Measurements from ENCODE around the gene MYO1D.

MYO1D gene

DNA sequence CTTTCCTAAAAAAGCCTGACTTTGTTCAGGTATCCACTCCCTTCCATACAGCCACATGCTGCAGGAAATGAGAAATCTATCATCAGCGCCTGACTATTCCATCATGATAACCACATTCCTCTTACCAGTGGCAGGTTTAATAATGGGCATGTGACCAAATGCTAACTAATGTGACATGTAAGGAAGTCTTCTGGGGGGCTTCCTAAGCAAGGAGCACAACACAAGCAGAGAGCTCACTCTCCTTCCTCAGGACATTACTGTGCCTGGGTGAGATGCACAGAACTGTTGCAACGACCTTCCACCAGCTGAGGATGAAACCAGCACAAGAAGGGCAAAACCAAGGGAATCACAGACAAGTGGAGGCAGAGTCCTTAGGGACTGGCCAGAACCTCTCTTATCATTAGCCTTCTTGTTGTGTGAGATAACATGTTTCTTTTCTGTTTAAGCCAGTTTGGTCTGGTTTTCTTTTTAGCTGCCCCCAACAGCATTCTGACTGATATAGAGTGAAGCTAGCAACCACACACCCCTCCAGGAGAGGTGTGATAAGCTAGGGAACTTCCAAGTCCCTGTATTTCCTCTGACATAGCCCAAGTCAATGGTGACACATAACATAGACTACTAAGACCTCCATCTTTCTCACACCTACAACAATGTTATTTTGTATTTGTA lies 16.9 kb downstream of the MYO1D start:
- H3K4me3 ChIP-seq (ENCODE audit: low read depth, low read length), result no peak overlapping the region

- H3K4me3 ChIP-seq (ENCODE audit: low read depth, low read length), result no peak overlapping the region
These were observed 21.3 kb downstream of the MYO1D start for GRCh38 chr17:32855620-32856019.

- H3K4me3 ChIP-seq (ENCODE audit: low read depth, low read length), result no peak overlapping the region
These were observed 22.0 kb downstream of the MYO1D start for GRCh38 chr17:32854832-32855389.

DNA sequence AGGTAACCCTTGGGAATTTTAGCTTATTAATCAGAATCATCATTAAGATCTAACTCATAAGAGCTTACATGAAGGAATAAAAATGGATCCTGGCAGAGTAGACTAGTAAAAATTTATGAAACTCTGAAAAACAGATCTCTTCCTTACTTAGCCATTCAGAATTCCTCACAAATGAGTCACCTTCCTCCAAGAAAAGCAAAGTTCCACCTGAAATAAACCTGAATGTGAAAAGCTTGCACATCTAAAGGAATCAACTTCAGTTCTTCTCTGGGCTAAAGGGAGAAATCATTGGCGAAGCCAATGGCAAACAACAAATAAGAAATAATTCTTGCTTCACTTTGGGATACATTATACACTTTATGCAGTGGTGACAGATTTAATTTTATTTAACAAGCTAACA lies 22.7 kb downstream of the MYO1D start:
- no peak overlapping the region for H3K4me3 ChIP-seq (ENCODE audit: low read depth, low read length)

DNA sequence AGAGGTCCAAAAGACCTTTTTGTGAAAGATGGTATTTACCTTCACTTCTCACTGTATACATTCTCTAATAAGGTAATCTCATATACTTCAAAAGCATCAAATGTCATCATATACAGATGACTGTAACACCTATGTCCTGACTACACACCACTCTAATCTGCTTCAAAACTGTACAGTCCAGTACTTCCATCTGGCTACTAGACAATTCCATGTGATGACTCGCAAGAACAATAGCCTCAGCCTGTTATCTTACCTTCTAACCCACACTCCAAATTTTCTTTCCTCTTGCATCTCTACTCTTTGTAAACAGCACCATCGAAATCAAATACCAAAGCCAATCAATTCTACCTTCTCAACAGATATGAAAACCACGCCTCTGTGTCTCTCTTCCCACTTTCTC lies 24.1 kb downstream of the MYO1D start:
- H3K4me3 ChIP-seq (ENCODE audit: low read depth, low read length), result no peak overlapping the region

GRCh38 chr17:32849879-32850278 lies 27.0 kb downstream of the MYO1D start:
- H3K4me3 ChIP-seq (ENCODE audit: low read depth, low read length), result no peak overlapping the region

DNA sequence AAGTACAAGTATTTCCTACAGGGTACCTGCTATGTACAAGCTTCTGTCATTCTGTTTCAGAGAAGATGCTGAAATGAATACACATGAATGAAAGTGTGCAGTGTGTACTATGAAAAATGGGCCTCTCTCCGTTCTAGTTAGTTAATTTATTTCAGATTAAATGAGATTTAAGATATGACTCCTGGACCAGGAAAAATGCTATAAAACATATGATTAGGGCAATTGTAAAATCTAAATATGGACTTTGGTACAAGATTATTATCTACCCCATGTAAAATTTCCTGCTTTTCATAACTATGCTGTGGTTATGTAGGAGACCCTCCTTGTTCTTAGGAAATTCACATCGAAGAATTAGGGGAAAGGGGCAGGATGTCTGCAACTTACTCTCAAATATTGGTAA lies 28.9 kb downstream of the MYO1D start:
- H3K4me3 ChIP-seq (ENCODE audit: low read depth, low read length), result no peak overlapping the region

DNA sequence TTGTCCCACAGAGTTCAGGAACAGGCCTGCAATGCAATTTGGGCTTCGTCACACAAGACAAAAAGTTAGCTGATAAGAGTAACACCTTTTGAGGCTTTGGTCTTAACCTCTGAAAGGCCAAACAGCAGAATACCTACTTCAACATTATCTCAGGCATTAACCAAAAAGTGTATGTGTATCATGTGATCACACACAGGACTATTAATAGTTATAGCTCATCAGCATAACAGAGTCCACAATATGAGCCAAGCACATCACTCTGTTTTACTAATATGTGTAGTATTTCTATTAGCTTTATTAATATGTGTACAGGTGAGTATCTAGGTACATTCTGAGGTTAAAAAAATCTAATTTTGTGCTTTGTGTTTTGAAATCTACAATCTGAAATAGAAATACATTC lies 30.8 kb downstream of the MYO1D start:
- no peak overlapping the region for H3K4me3 ChIP-seq (ENCODE audit: low read depth, low read length)

GRCh38 chr17:32840241-32840640 lies 36.7 kb downstream of the MYO1D start:
- H3K4me3 ChIP-seq (ENCODE audit: low read depth, low read length), result no peak overlapping the region

DNA sequence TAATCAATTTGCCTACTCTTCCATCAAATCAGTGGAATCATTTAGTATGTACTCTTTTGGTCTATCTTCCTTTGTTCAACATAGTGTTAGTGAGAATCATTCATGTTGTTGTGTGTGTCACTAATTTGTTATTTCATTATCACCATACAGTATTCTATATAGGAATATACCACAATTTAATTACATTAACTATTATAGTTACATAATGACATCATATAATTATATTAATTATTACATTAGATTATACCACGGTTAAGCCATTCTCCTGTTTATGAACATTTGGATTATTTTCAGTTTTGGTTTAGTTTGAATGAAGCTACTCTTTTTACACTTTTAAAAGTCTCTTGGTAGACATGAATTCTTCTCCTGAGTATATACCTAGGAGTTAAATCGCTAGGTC lies 40.4 kb downstream of the MYO1D start:
- H3K4me3 ChIP-seq (ENCODE audit: low read depth, low read length), result no peak overlapping the region

DNA sequence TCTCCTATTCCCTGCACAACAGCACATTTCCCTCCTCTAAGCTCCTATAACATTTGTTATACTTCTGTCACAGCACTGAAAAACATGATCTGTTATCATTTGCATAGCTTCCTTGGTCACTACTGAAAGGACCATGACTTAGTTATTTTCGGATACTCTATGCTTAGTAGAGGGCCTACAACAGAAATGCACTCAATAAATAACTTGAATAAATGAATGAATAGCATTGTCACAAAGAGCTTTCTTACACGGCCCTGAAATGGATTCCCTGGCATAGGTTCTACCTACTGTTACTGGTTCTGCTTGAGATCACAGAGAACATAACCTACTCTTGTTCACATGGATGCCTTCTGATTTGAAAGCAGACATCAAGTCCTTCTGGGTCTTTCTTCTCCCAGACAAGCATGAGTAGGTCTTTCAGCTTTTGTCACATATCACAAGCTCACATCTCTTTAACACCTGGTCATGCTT lies 41.6 kb downstream of the MYO1D start:
- no peak overlapping the region for H3K4me3 ChIP-seq (ENCODE audit: low read depth, low read length)

DNA sequence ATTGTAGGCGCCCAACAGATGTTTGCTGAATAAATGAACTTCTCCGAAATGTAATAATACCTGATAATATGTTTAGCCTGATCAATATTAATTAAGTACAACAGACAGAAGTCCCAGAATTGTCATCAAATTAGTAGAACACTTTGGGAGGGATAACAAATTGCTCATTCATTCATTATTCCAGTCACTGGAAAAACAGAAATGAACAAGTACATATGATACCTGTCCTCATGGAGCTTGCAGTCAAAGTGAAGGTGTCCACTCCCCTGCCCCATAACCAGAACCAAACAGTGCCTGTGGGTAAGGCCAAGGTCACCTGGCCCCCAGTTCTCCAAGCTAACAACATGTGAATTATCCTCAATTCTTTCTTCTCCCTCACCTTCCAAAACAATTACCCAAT lies 42.8 kb downstream of the MYO1D start:
- no peak overlapping the region for H3K4me3 ChIP-seq (ENCODE audit: low read depth, low read length)

GRCh38 chr17:32833526-32833925 lies 43.4 kb downstream of the MYO1D start:
- no peak overlapping the region for H3K4me3 ChIP-seq (ENCODE audit: low read depth, low read length)

- no peak overlapping the region for H3K4me3 ChIP-seq (ENCODE audit: low read depth, low read length)
These were observed 43.8 kb downstream of the MYO1D start for GRCh38 chr17:32833076-32833475.

DNA sequence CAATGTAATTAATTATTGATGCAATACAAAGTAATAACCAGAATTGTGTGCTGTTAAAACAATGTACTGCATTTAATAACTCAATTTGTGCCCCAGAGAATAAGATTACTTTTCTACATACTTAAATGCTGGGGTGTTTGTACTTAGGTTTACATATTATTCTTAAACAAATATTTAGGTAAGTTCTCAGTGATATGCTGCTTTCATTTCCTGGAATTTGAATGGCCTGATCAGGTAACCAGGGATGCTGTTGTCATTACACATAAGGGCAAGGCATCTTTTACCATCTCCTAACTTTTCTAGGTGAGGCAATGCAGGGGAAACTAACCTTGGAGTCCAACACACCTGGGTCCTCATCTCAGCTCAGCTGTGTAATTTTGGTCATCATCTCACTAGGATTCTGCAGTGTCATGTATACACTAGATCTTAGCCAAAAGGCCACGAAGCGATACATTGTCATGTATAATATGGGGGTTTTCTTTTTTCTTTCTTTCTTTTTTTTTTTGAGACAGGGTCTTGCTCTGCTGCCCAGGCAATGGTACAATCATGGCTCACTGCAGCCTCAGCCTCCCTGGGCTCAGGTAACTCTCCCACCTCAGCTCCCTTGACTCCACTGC lies 45.2 kb downstream of the MYO1D start:
- no peak overlapping the region for H3K4me3 ChIP-seq (ENCODE audit: low read depth, low read length)

DNA sequence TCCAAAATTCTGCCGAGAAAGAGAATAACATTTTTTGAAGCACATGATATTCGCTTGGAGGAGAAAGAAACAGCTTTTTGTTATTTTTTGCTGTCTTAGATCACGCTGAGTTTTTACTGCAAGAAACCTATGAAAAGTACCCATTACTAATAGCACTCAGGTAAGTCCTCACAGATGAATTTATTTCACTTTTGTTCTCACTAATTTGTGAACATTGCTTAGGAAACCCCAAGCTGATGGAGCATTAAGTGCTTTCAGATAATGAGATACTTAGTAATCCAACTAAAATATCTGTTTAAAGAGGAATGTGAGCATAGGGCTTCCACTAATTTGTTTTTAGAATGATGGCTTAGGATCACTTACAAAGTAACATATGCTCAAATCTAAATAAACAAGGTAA lies 45.7 kb downstream of the MYO1D start:
- H3K4me3 ChIP-seq (ENCODE audit: low read depth, low read length), result no peak overlapping the region

GRCh38 chr17:32828822-32829221 lies 48.1 kb downstream of the MYO1D start:
- no peak overlapping the region for H3K4me3 ChIP-seq (ENCODE audit: low read depth, low read length)

DNA sequence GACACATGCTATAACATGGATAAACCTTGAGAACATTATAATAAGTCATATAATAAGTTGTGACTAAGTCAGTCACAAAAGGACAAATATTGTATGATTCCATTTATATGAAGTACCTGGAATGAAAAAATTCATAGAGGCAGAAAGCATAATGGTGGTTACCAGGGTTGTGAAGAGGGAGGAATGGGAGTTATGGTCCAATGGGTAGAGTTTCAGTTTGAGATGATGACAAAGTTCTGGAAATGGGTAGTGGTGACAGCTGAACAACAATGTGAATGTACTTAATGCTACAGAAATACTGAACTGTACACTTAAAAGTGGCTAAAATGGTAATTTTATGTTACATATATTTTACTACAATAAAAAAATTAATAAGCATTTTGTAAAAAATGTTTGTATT lies 49.7 kb downstream of the MYO1D start:
- H3K4me3 ChIP-seq (ENCODE audit: low read depth, low read length), result no peak overlapping the region

- H3K4me3 ChIP-seq (ENCODE audit: low read depth, low read length), result no peak overlapping the region
These were observed 50.8 kb downstream of the MYO1D start for GRCh38 chr17:32826076-32826475.

DNA sequence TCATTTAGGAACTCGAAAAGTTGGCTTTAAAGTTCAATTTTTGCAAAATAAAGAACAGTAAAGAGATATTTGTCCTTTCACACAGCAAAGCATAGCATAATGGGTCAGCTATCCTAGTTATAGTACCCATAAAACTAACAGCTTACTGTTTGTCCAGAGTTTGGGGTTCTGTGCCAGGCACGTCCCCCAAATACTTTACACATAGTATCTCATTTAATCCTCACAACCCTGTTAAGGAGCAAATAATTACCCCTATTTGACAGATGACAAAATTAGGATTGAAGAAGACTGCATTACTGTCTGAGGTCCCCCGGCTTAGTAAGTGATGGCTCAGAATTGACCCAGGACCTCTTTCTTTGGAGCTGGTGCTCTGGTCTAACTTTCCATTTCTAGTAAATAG lies 52.6 kb downstream of the MYO1D start:
- H3K4me3 ChIP-seq (ENCODE audit: low read depth, low read length), result no peak overlapping the region

- peak overlapping the region; percentile 4 for H3K4me3 ChIP-seq (ENCODE audit: low read depth, low read length)
These were observed 53.9 kb downstream of the MYO1D start for GRCh38 chr17:32822996-32823395.

Data from iPS-11a (cell line).